ENCODE results near the gene FIZ1.
"Not testable (repeated sequence)": the region's sequence is repeated elsewhere in the genome, so short reads cannot be mapped to it uniquely, and the experiment has no call there.

FIZ1 gene

GRCh38 chr19:55596304-55596703 lies 3.0 kb downstream of the FIZ1 start:
- DNase-seq: no peak

GRCh38 chr19:55594996-55595545 lies 4.2 kb downstream of the FIZ1 start:
- DNase-seq: peak in 1 of 58 donors; percentile 21

GRCh38 chr19:55593096-55593772 lies 6.1 kb downstream of the FIZ1 start:
- DNase-seq: no peak

GRCh38 chr19:55592391-55593090 lies 6.8 kb downstream of the FIZ1 start:
- DNase-seq: no peak

- DNase-seq: no peak
These were observed 7.8 kb downstream of the FIZ1 start for GRCh38 chr19:55591555-55591954.

- no peak for DNase-seq
These were observed 8.7 kb downstream of the FIZ1 start for GRCh38 chr19:55590617-55591016.

GRCh38 chr19:55590109-55590508 lies 9.2 kb downstream of the FIZ1 start:
- DNase-seq: no peak

- no peak for DNase-seq
These were observed 10.6 kb downstream of the FIZ1 start for GRCh38 chr19:55588738-55589137.

- peak in 57 of 58 donors; percentile 23 to 97 (median 84) for DNase-seq
These were observed 12.2 kb downstream of the FIZ1 start for GRCh38 chr19:55586976-55587668.

GRCh38 chr19:55585658-55586339 lies 13.5 kb downstream of the FIZ1 start:
- DNase-seq: peak in 57 of 58 donors; percentile 17 to 87 (median 67)

GRCh38 chr19:55584871-55585270 lies 14.4 kb downstream of the FIZ1 start:
- no peak for DNase-seq

GRCh38 chr19:55583897-55584296 lies 15.4 kb downstream of the FIZ1 start:
- DNase-seq: not testable (repeated sequence)

- DNase-seq: not testable (repeated sequence)
These were observed 17.0 kb downstream of the FIZ1 start for GRCh38 chr19:55582284-55582683.

- no peak for DNase-seq
These were observed 17.5 kb downstream of the FIZ1 start for GRCh38 chr19:55581823-55582223.

- DNase-seq: peak in 1 of 58 donors; percentile 40
These were observed 18.0 kb downstream of the FIZ1 start for GRCh38 chr19:55581145-55581822.

- peak; percentile 19 to 94 (median 84) for DNase-seq
These were observed 18.6 kb downstream of the FIZ1 start, which contains the start of gene ZNF579 for GRCh38 chr19:55580628-55581144. TSS of gene ZNF579 (minus strand) at chr19:55580848. CDS start at chr19:55579639, 1,209 bp downstream.

- DNase-seq: peak in 9 of 58 donors; percentile 11 to 51 (median 38)
These were observed 19.3 kb downstream of the FIZ1 start for GRCh38 chr19:55579766-55580621.

- DNase-seq: no peak
These were observed 20.3 kb downstream of the FIZ1 start for GRCh38 chr19:55578761-55579747.

All from anterior cingulate cortex (tissue), 58 donors.